DOHH2 (cell line): ENCODE data around the gene FNDC3B.

Experiments used
- H3F3A ChIP-seq: fragments of 200-600 bp; sonication (generic), shearing (Covaris generic); 2 replicates; pipeline ENCODE4 v1.6.0; 2016; ENCODE audit warnings: antibody characterized with exemption, mild to moderate bottlenecking; ENCODE audit not compliant: control insufficient read depth, insufficient read depth
- H3K27ac ChIP-seq: fragments of 200-600 bp; sonication (generic); 2 replicates; pipeline ENCODE4 v1.5.1; 2014; ENCODE audit warnings: low read depth, mild to moderate bottlenecking, low read length, moderate library complexity
- H3K27me3 ChIP-seq: fragments of 200-600 bp; sonication (generic); 2 replicates; pipeline ENCODE4 v1.6.1; 2014; ENCODE audit warnings: mild to moderate bottlenecking, low read length, mixed read lengths; ENCODE audit not compliant: control insufficient read depth
- H3K36me3 ChIP-seq: fragments of 200-600 bp; sonication (generic); 2 replicates; pipeline ENCODE4 v1.6.1; 2014; ENCODE audit warnings: mild to moderate bottlenecking, low read length, moderate library complexity, mixed read lengths; ENCODE audit not compliant: control insufficient read depth
- H3K4me1 ChIP-seq: fragments of 200-600 bp; sonication (generic); 2 replicates; pipeline ENCODE4 v1.6.1; 2014; ENCODE audit warnings: mild to moderate bottlenecking, low read length, mixed read lengths; ENCODE audit not compliant: control insufficient read depth
- H3K4me2 ChIP-seq: fragments of 200-600 bp; sonication (generic); 2 replicates; pipeline ENCODE4 v1.6.0; 2014; ENCODE audit warnings: mild to moderate bottlenecking, low read length, moderate library complexity
- H3K4me3 ChIP-seq: fragments of 200-600 bp; sonication (generic); 2 replicates; pipeline ENCODE4 v1.5.1; 2014; ENCODE audit warnings: mild to moderate bottlenecking, low read length, mixed read lengths
- H3K79me2 ChIP-seq: fragments of 200-600 bp; sonication (generic); 2 replicates; pipeline ENCODE4 v1.6.1; 2014; ENCODE audit warnings: mild to moderate bottlenecking, low read length, mixed read lengths; ENCODE audit not compliant: control insufficient read depth
- H3K9me2 ChIP-seq: fragments of 200-600 bp; sonication (generic); replicated peaks from 2 replicates; pipeline ENCODE4 v1.6.1; 2014; ENCODE audit warnings: mild to moderate bottlenecking, low read length, mixed read lengths; ENCODE audit not compliant: control insufficient read depth
- H3K9me3 ChIP-seq: fragments of 200-600 bp; sonication (generic); 2 replicates; pipeline ENCODE4 v1.6.1; 2014; ENCODE audit warnings: antibody characterized with exemption, low read length, mixed read lengths; ENCODE audit not compliant: control insufficient read depth, insufficient read depth
- H4K20me1 ChIP-seq: fragments of 200-600 bp; sonication (generic); 2 replicates; pipeline ENCODE4 v1.6.0; 2014; ENCODE audit warnings: low read depth, mild to moderate bottlenecking, antibody characterized with exemption, low read length, moderate library complexity; ENCODE audit not compliant: control insufficient read depth, insufficient read depth
- CTCF ChIP-seq: fragments of 200-600 bp; sonication (generic); IDR thresholded peaks from one replicate; pipeline ENCODE4 v1.5.1; 2014; ENCODE audit warnings: antibody characterized with exemption, mild to moderate bottlenecking, low read depth, low read length; ENCODE audit not compliant: poor library complexity, severe bottlenecking
- EZH2phosphoT487 ChIP-seq: fragments of 200-600 bp; sonication (generic); IDR thresholded peaks from 2 replicates; pipeline ENCODE4 v1.6.1; 2017; ENCODE audit warnings: borderline replicate concordance, mild to moderate bottlenecking, antibody characterized with exemption, low read length, moderate library complexity, mixed read lengths

The FNDC3B gene

DNA sequence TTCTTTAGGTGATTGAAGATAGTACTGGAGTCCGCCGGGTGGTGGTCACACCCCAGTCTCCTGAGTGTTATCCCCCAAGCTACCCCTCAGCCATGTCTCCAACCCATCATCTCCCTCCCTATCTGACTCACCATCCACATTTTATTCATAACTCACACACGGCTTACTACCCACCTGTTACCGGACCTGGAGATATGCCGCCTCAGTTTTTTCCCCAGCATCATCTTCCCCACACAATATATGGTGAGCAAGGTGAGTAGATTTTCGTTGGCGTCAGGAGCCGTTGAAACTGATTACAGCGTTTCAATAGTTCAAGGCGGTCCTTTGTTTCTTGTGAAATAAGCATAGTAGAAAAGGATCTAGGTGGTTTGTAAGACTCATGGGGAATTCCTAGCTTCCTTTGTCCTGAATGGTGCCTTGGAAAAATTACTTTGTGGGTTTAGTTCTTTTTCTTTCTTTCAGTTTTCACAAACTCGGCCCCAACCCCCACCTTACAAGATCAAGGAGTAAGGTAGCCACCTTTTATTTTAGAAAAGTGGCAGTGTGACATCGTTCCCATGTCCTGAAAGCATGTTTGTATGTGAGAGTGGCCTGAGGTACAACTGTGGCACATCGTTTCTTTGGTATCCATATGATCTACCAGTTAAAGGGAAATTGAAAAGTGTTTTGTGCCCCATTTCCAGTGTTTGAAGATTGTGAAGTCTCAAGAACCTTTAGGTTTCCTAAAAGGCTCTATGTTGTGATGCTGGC, 208.3 kb downstream of the FNDC3B start:
- no peaks in the 10 kb centered on the region for H3F3A ChIP-seq
- TF ChIP-seq EZH2phosphoT487 (no peak), CTCF (no peak)
- no peak overlapping the region for H3K4me2 ChIP-seq
- no peaks in the 10 kb centered on the region for H3K4me1 ChIP-seq
- no peak overlapping the region for H3K27ac ChIP-seq
- H3K36me3 ChIP-seq: no peaks in the 10 kb centered on the region
- H3K27me3 ChIP-seq: no peaks in the 10 kb centered on the region
- no peak overlapping the region for H3K4me3 ChIP-seq
- no peaks in the 10 kb centered on the region for H3K9me2 ChIP-seq
- H3K9me3 ChIP-seq: no peaks in the 10 kb centered on the region
- H4K20me1 ChIP-seq: no peaks in the 10 kb centered on the region
- H3K79me2 ChIP-seq: no peaks in the 10 kb centered on the region

DNA sequence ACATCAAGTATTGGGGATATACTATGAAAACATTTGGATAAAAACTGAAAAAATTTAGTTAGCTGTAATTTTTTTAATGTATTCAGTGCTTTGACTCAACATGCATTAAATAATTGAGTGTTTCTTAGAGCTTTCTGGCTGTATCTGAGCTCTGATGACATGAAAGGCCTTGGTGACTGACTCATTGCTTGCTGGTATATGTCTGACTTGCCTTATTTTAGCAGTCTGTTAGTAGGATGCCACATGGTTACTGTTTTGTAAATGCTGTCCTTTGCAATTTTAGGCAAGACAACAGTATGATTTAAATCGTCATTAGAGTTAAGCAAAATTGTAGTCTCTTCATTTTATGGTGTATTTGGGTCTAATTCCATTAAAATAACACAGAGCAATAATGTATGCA, 209.7 kb downstream of the FNDC3B start:
- Histone ChIP-seq H3K9me2 (no peaks in the 10 kb centered on the region), H4K20me1 (no peaks in the 10 kb centered on the region), H3F3A (no peaks in the 10 kb centered on the region), H3K27ac (no peak overlapping the region), H3K4me3 (no peak overlapping the region), H3K4me2 (no peak overlapping the region), H3K9me3 (no peaks in the 10 kb centered on the region), H3K79me2 (no peaks in the 10 kb centered on the region), H3K27me3 (no peaks in the 10 kb centered on the region), H3K36me3 (no peaks in the 10 kb centered on the region), H3K4me1 (no peaks in the 10 kb centered on the region)
- TF ChIP-seq CTCF (no peak), EZH2phosphoT487 (no peak)

GRCh38 chr3:172251211-172251610, 211.8 kb downstream of the FNDC3B start:
- H3K4me3 ChIP-seq: no peak overlapping the region
- H3K27ac ChIP-seq: no peak overlapping the region
- no peaks in the 10 kb centered on the region for H3K9me2 ChIP-seq
- no peaks in the 10 kb centered on the region for H3K79me2 ChIP-seq
- H3K27me3 ChIP-seq: no peaks in the 10 kb centered on the region
- H3K36me3 ChIP-seq: no peaks in the 10 kb centered on the region
- H3K9me3 ChIP-seq: no peaks in the 10 kb centered on the region
- no peaks in the 10 kb centered on the region for H3F3A ChIP-seq
- no peak overlapping the region for H3K4me2 ChIP-seq
- no peak for TF ChIP-seq EZH2phosphoT487
- no peak for TF ChIP-seq CTCF
- no peaks in the 10 kb centered on the region for H3K4me1 ChIP-seq
- H4K20me1 ChIP-seq: no peaks in the 10 kb centered on the region
